Measurements from ENCODE around the gene DENND2A.
"Not testable (repeated sequence)": the region's sequence is repeated elsewhere in the genome, so short reads cannot be mapped to it uniquely, and the experiment has no call there.

Gene DENND2A, protein sequence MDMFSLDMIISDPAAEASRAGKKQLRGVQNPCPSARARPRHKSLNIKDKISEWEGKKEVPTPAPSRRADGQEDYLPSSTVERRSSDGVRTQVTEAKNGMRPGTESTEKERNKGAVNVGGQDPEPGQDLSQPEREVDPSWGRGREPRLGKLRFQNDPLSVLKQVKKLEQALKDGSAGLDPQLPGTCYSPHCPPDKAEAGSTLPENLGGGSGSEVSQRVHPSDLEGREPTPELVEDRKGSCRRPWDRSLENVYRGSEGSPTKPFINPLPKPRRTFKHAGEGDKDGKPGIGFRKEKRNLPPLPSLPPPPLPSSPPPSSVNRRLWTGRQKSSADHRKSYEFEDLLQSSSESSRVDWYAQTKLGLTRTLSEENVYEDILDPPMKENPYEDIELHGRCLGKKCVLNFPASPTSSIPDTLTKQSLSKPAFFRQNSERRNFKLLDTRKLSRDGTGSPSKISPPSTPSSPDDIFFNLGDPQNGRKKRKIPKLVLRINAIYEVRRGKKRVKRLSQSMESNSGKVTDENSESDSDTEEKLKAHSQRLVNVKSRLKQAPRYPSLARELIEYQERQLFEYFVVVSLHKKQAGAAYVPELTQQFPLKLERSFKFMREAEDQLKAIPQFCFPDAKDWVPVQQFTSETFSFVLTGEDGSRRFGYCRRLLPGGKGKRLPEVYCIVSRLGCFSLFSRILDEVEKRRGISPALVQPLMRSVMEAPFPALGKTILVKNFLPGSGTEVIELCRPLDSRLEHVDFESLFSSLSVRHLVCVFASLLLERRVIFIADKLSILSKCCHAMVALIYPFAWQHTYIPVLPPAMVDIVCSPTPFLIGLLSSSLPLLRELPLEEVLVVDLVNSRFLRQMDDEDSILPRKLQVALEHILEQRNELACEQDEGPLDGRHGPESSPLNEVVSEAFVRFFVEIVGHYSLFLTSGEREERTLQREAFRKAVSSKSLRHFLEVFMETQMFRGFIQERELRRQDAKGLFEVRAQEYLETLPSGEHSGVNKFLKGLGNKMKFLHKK

DNA sequence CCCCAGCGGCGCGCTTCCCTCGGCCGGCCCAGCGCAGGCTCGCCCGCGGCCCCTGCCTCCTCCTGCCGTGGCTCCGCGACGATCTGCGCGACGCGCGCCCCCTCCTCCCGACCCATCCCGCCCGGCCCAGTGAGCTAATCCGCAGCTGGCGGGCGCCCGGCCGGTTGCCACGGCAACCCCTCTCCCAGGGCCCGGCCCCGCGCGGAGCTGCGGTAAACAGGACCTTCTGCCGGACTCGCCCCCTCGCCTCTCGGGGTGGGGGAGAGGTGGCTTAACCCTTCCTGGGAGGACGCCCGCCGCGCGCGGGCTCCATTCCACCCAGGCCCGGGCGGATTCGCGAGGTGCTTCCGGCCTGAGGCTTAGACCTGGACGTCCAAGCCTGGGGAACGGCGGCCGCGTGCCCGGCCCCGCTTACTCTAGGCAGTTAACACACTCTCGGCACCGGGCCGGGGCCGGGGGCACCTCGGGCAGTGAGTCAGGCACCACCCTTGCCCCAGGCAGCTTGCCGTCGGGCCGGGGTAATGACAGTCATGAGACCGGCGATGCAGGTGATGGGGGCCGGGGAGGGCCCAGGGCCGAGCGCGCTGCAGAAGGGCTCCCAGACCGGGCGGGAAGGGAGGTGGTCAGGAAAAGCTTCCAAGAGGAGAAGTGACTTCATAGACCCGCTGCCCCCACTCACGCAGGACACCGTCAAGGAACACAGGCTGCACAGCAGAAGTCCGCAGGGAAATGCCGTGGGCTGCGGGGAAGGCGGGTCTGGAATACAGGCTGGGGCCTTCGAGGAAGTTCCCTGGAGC lies at the start of gene DENND2A:
DENND2A (minus strand) TSS at position 87 of the 797 bp plus-strand sequence. CDS start 38,416 bp downstream, outside the sequence.
- peak; percentile 93 for DNase-seq

DNA sequence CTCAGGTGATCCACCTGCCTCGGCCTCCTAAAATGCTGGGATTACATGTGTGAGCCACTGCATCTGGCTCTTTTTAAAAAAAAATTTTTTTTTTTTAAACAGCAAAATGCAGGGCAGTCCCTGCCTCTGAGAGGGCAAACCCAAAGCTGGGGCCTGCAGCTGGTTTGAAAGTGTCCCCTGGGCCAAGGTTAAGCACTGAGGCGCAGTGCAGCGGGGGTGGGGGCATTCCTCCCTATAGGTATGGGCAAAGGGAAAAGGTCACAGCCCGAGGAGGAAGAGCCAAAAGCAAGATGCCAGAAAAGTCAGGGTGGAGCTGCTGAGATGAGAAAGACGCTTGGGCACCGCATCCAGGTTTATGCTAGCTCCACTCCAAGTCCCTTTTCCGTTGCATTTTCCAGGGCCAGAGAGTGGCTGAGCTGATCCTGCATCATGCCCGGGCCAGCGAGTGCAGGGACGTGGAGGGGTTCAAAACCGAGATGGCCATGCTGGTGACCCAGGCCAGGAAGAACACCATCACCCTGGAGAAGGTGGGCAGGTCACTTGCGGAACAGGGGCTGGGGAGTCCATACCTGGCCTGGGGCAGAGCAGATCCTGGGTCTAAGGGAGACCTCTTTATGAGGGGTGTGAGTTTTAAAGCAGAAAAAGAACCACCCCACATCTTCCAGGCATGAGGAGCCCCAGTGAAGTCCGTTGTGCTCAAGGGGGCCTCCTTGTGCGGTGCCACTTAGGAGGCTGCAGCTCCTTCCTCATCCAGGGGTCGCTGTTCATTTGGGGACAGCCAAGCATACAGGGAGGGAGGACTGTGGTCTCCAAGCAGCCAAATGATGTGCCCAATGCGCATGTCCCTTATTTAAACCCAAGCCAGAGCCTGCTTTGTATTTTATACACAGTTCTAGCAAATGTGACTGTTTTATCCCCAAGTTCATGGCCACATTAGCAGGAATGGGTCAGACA lies 48.9 kb upstream of the DENND2A start:
- DNase-seq = no peak

DNA sequence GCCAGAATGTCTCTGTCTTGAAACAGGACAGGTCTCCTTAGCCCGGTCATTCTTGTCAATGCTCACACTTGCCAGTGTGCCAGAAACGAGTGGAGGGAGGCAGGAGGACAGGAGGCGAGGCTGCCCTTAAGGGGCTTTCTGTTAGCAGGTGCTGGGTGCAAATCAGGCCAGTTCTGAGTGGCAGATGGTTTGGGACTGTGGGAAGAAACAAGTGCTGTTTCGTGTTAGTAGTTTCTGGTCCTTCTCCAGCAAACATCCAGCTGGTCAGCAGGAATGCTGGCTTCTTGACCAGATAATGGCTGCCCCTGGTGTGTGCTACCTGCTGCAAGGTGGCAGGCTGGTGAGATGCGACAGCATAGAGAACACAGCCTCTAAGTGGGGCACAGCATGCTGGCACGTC lies 47.7 kb upstream of the DENND2A start:
- no peak for DNase-seq

DNA sequence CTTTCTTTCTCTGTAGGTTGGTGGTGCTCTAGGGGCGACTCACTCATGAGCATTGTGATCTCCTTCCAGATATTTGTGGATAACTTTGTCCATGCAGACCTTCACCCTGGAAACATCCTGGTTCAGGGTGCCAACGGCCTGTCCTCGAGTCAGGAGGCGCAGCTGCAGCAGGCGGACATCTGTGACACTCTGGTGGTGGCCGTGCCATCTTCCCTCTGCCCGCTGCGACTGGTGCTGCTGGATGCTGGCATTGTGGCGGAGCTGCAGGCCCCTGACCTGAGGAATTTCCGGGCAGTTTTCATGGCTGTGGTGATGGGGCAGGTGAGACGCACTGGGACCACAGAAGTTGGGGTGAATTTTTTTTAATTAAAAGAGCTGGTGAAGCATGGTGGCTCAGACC lies 46.3 kb upstream of the DENND2A start:
- DNase-seq = no peak

GRCh38 chr7:140685407-140686087 lies 44.9 kb upstream of the DENND2A start:
- no peak for DNase-seq

- DNase-seq = no peak
Observed at GRCh38 chr7:140684066-140684950, 43.7 kb upstream of the DENND2A start.

DNA sequence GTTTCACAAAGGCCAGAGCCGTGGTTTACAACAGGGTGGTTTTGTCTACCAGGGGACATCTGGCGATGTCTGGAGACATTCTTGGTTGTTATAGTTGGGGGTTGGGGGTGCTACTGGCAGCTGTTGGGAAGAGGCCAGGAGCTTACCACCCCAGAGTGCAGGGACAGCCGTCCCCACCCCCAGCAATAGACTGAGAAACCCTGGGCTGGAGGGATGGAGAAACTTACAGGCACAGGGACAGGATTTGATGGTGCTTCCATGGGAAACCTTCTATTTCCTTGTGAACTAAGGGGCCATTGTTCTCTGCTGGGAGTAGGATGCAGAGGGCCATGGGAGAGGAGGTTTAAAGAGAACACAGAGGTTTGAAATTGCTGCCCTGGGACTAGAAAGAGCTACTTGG lies 43.0 kb upstream of the DENND2A start:
- no peak for DNase-seq

DNA sequence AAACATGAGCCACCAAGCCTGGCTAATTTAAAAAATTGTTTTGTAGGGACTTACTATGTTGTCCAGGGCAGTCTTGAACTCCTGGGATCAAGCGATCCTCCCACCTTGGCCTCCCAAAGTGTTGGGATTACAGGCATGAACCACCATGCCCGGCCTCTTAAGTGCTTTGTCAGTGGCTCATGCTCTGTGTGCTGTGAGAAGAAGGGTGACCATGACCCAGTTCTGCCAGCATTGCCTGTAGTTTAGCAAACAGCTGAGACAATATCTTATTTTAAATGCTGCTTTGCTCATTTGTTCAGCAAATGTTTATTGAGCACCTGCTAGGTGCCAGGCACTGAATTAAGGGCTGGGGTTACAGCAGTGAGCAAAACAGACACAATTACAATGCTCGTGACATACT lies 41.2 kb upstream of the DENND2A start:
- no peak for DNase-seq

- DNase-seq = no peak
Observed at GRCh38 chr7:140680886-140681285, 40.3 kb upstream of the DENND2A start.

GRCh38 chr7:140679186-140679585 lies 38.6 kb upstream of the DENND2A start:
- DNase-seq = no peak

DNA sequence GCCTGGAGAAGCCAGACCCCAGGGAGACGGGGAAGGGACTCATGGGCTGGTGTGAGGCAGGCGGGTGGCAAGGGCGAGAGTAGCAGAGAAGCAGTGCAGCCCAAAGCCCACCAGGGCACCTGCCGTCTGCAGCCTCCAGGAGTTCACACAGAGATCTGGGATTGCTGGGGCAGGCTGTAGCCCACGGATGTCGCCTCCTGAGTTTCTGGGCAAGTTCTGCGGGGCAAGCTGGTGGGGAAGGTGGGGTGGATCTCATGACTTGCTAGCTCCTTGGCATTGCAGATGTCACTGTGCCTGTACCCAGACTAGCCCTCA lies 38.2 kb upstream of the DENND2A start:
- DNase-seq = no peak

DNA sequence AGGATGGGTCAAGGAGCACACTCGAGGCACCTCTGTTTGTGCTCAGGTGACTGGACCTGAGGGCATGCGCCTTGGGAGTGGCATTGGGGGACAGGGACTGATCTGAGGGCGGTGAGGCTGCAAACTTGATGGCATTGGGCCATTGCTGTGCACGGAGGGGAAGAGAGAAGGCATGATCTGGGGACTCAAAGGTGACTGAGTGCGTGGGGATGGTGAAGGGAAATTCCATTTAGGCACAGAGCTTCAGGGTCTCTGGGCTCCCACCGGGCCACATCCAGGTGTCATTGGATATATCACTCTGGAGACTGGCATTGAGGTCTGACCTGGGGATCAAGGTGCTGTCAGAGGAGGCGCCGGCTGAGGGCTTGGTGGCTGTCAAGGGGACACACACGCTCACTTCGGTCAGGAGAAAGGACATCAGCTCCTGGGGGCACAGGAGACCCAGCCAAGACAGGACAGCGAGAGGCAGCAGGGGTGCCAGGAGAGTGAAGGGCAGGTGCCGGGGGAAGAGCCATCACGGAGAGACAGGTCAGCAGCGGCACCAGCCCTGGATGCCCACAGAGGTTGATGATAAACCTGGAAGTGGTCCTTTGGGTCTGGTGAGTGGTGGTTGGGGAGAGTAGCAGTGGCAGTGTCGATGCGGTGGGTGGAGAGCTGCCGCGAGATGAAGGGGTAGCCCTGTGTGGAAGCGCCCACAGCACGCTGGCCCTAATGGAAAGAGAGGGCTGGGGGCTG lies 37.6 kb upstream of the DENND2A start:
- DNase-seq = no peak

GRCh38 chr7:140677496-140677895 lies 36.9 kb upstream of the DENND2A start:
- no peak for DNase-seq

DNA sequence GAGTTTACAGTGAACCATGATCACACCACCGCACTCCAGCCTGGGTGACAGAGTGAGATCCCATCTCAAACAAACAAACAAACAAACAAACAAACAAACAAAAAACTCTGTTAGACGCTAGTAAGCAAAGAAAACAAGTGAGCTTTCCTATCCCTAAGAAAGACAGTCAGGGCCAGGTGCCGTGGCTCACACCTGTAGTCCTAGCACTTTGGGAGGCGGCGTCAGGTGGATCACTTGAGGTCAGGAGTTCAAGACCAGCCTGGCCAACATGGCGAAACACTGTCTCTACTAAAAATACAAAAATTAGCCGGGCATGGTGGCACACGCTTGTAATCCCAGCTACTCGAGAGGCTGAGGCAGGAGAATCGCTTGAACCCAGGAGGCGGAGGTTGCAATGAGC lies 36.3 kb upstream of the DENND2A start:
- not testable (repeated sequence) for DNase-seq

- DNase-seq = no peak
Observed at GRCh38 chr7:140676306-140676705, 35.7 kb upstream of the DENND2A start.

DNA sequence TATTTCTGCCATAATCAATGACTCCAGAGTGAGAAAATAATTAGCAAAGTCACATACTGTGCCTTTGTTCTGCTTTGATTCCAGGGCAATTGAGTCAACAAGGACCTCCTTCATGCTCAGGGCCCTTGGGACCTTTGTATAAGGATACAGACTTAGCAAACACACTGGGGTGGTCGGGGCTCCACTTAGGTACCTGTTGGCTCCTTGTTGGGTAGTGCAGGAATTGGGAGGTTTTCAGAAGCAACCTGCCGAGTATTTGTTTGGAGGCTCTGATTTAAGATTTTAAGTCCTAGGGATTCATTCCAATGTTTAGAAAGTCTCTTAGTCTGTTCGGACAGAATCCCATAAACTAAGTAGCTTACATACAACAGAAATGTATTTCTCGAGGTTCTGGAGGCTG lies 35.1 kb upstream of the DENND2A start:
- DNase-seq = no peak

- peak; percentile 42 for DNase-seq
Observed at GRCh38 chr7:140674899-140675701, 34.5 kb upstream of the DENND2A start.

- DNase-seq = no peak
Observed at GRCh38 chr7:140674356-140674800, 33.8 kb upstream of the DENND2A start.
